Activated T-cell treated with anti-CD3 and anti-CD28 coated beads, Interleukin-2, amount 50 U/mL, for 24 hours (primary cell): Measurements from ENCODE around the gene RPL37A.
"Not testable (repeated sequence)": the region's sequence is repeated elsewhere in the genome, so short reads cannot be mapped to it uniquely, and the experiment has no call there.

Source experiments
- DNase-seq: peaks from one replicate; pipeline ENCODE4 v3.0.0-alpha.2; 2020
- H3K27ac Mint-ChIP-seq: 2 replicates; pipeline ENCODE4 v1.8.0; 2020; ENCODE audit warnings: mild to moderate bottlenecking, mixed read lengths
- H3K27me3 Mint-ChIP-seq: 2 replicates; pipeline ENCODE4 v1.8.0; 2020; ENCODE audit warnings: mixed read lengths
- H3K36me3 Mint-ChIP-seq: 2 replicates; pipeline ENCODE4 v1.8.0; 2020; ENCODE audit warnings: low read depth, mixed read lengths
- H3K4me1 Mint-ChIP-seq: 2 replicates; pipeline ENCODE4 v1.8.0; 2020; ENCODE audit warnings: low read depth, mixed read lengths
- H3K4me3 Mint-ChIP-seq: 2 replicates; pipeline ENCODE4 v1.8.0; 2020; ENCODE audit warnings: mild to moderate bottlenecking, moderate library complexity, mixed read lengths
- H3K9me3 Mint-ChIP-seq: 2 replicates; pipeline ENCODE4 v1.8.0; 2020; ENCODE audit warnings: mixed read lengths

The RPL37A gene

GRCh38 chr2:216518566-216519119 lies 20.0 kb downstream of the RPL37A start:
- not testable (repeated sequence) for H3K27me3 Mint-ChIP-seq, DNase-seq, H3K27ac Mint-ChIP-seq, H3K36me3 Mint-ChIP-seq, H3K4me3 Mint-ChIP-seq, H3K4me1 Mint-ChIP-seq, H3K9me3 Mint-ChIP-seq

GRCh38 chr2:216519154-216519762 lies 20.6 kb downstream of the RPL37A start:
- no peaks in the 10 kb centered on the region for H3K9me3 Mint-ChIP-seq
- H3K4me3 Mint-ChIP-seq = no peak overlapping the region
- H3K4me1 Mint-ChIP-seq = no peaks in the 10 kb centered on the region
- peaks cover 9% of the 10 kb centered on the region for H3K36me3 Mint-ChIP-seq
- DNase-seq = no peak
- H3K27me3 Mint-ChIP-seq = no peaks in the 10 kb centered on the region
- H3K27ac Mint-ChIP-seq = no peak overlapping the region

- no peak for DNase-seq
- Mint-ChIP-seq H3K4me1 (no peaks in the 10 kb centered on the region), H3K27me3 (no peaks in the 10 kb centered on the region), H3K36me3 (peaks cover 9% of the 10 kb centered on the region), H3K4me3 (no peak overlapping the region), H3K27ac (no peak overlapping the region), H3K9me3 (no peaks in the 10 kb centered on the region)
These were observed 21.5 kb downstream of the RPL37A start for GRCh38 chr2:216520112-216520511.

GRCh38 chr2:216522892-216523502 lies 24.4 kb downstream of the RPL37A start:
- Mint-ChIP-seq H3K36me3 (peaks cover 6% of the 10 kb centered on the region), H3K4me3 (no peak overlapping the region), H3K9me3 (no peaks in the 10 kb centered on the region), H3K27ac (no peak overlapping the region), H3K27me3 (no peaks in the 10 kb centered on the region), H3K4me1 (no peaks in the 10 kb centered on the region)
- no peak for DNase-seq

GRCh38 chr2:216525972-216526371 lies 27.3 kb downstream of the RPL37A start:
- no peak overlapping the region for H3K4me3 Mint-ChIP-seq
- no peak overlapping the region for H3K27ac Mint-ChIP-seq
- no peaks in the 10 kb centered on the region for H3K9me3 Mint-ChIP-seq
- no peak for DNase-seq
- H3K36me3 Mint-ChIP-seq = no peaks in the 10 kb centered on the region
- no peaks in the 10 kb centered on the region for H3K4me1 Mint-ChIP-seq
- no peaks in the 10 kb centered on the region for H3K27me3 Mint-ChIP-seq

- Mint-ChIP-seq H3K27me3 (no peaks in the 10 kb centered on the region), H3K4me1 (no peaks in the 10 kb centered on the region), H3K9me3 (no peaks in the 10 kb centered on the region), H3K36me3 (no peaks in the 10 kb centered on the region), H3K4me3 (no peak overlapping the region), H3K27ac (no peak overlapping the region)
- no peak for DNase-seq
These were observed 28.3 kb downstream of the RPL37A start for GRCh38 chr2:216526939-216527338.

- DNase-seq = no peak
- Mint-ChIP-seq H3K36me3 (no peaks in the 10 kb centered on the region), H3K9me3 (no peaks in the 10 kb centered on the region), H3K27ac (no peak overlapping the region), H3K27me3 (no peaks in the 10 kb centered on the region), H3K4me3 (no peak overlapping the region), H3K4me1 (no peaks in the 10 kb centered on the region)
These were observed 29.0 kb downstream of the RPL37A start for GRCh38 chr2:216527600-216527999.

GRCh38 chr2:216532562-216532961 lies 33.9 kb downstream of the RPL37A start:
- no peaks in the 10 kb centered on the region for H3K4me1 Mint-ChIP-seq
- H3K36me3 Mint-ChIP-seq = no peaks in the 10 kb centered on the region
- H3K9me3 Mint-ChIP-seq = no peaks in the 10 kb centered on the region
- no peak overlapping the region for H3K4me3 Mint-ChIP-seq
- no peak overlapping the region for H3K27ac Mint-ChIP-seq
- H3K27me3 Mint-ChIP-seq = no peaks in the 10 kb centered on the region
- DNase-seq = no peak

- no peak for DNase-seq
- H3K36me3 Mint-ChIP-seq = no peaks in the 10 kb centered on the region
- no peak overlapping the region for H3K4me3 Mint-ChIP-seq
These were observed 35.0 kb downstream of the RPL37A start for GRCh38 chr2:216533609-216534008.

GRCh38 chr2:216534809-216535208 lies 36.2 kb downstream of the RPL37A start:
- DNase-seq = no peak
- Mint-ChIP-seq H3K9me3 (no peaks in the 10 kb centered on the region), H3K4me3 (no peak overlapping the region), H3K36me3 (no peaks in the 10 kb centered on the region), H3K27me3 (no peaks in the 10 kb centered on the region), H3K4me1 (no peaks in the 10 kb centered on the region), H3K27ac (no peak overlapping the region)

More at GRCh38 chr2:216533609-216534008, 35.0 kb downstream of the RPL37A start:
- no peaks in the 10 kb centered on the region for H3K4me1 Mint-ChIP-seq
- H3K9me3 Mint-ChIP-seq = no peaks in the 10 kb centered on the region
- H3K27me3 Mint-ChIP-seq = no peaks in the 10 kb centered on the region
- no peak overlapping the region for H3K27ac Mint-ChIP-seq

- H3K36me3 Mint-ChIP-seq = no peaks in the 10 kb centered on the region
- no peak overlapping the region for H3K4me3 Mint-ChIP-seq
- H3K27me3 Mint-ChIP-seq = no peaks in the 10 kb centered on the region
- H3K4me1 Mint-ChIP-seq = no peaks in the 10 kb centered on the region
- H3K9me3 Mint-ChIP-seq = no peaks in the 10 kb centered on the region
- DNase-seq = no peak
- no peak overlapping the region for H3K27ac Mint-ChIP-seq
These were observed 36.9 kb downstream of the RPL37A start for GRCh38 chr2:216535454-216535995.

- no peaks in the 10 kb centered on the region for H3K27me3 Mint-ChIP-seq
- DNase-seq = no peak
- no peak overlapping the region for H3K4me3 Mint-ChIP-seq
- no peaks in the 10 kb centered on the region for H3K4me1 Mint-ChIP-seq
- no peaks in the 10 kb centered on the region for H3K36me3 Mint-ChIP-seq
- H3K27ac Mint-ChIP-seq = no peak overlapping the region
- H3K9me3 Mint-ChIP-seq = no peaks in the 10 kb centered on the region
These were observed 38.1 kb downstream of the RPL37A start for GRCh38 chr2:216536734-216537210.

- H3K4me1 Mint-ChIP-seq = no peaks in the 10 kb centered on the region
- no peak overlapping the region for H3K27ac Mint-ChIP-seq
- no peaks in the 10 kb centered on the region for H3K27me3 Mint-ChIP-seq
- DNase-seq = no peak
- H3K36me3 Mint-ChIP-seq = no peaks in the 10 kb centered on the region
- H3K9me3 Mint-ChIP-seq = no peaks in the 10 kb centered on the region
- no peak overlapping the region for H3K4me3 Mint-ChIP-seq
These were observed 38.7 kb downstream of the RPL37A start for GRCh38 chr2:216537366-216537765.

- no peak overlapping the region for H3K27ac Mint-ChIP-seq
- no peak for DNase-seq
- no peak overlapping the region for H3K4me3 Mint-ChIP-seq
These were observed 39.9 kb downstream of the RPL37A start for GRCh38 chr2:216538538-216538937.

GRCh38 chr2:216539120-216539519 lies 40.5 kb downstream of the RPL37A start:
- Mint-ChIP-seq H3K27me3 (no peaks in the 10 kb centered on the region), H3K4me1 (no peaks in the 10 kb centered on the region), H3K9me3 (no peaks in the 10 kb centered on the region), H3K4me3 (no peak overlapping the region), H3K27ac (no peak overlapping the region), H3K36me3 (no peaks in the 10 kb centered on the region)
- no peak for DNase-seq

More at GRCh38 chr2:216538538-216538937, 39.9 kb downstream of the RPL37A start:
- H3K27me3 Mint-ChIP-seq = no peaks in the 10 kb centered on the region
- H3K36me3 Mint-ChIP-seq = no peaks in the 10 kb centered on the region
- H3K9me3 Mint-ChIP-seq = no peaks in the 10 kb centered on the region
- no peaks in the 10 kb centered on the region for H3K4me1 Mint-ChIP-seq
